ENCODE results near the gene TBC1D22A. TPM values are rescaled to one million over a fixed set of nuclear protein-coding genes. Genes with fewer than 3 reads are reported as not detected.

TBC1D22A gene
- total RNA-seq, 1 donor from 2014 or later, result 23.2 TPM

- H3K4me1 Mint-ChIP-seq (ENCODE audit: low read depth), result no peaks in the 10 kb centered on the region
- no peak for DNase-seq (ENCODE audit: low spot score, unreplicated experiment)
- H3K4me3 Mint-ChIP-seq (ENCODE audit: low read depth), result no peak overlapping the region
- peaks cover 13% of the 10 kb centered on the region for H3K9me3 Mint-ChIP-seq (ENCODE audit: low read depth)
- no peaks in the 10 kb centered on the region for H3K27me3 Mint-ChIP-seq
- no peak for TF ChIP-seq CTCF (IDR thresholded peaks at IDR 0.05; ENCODE audit: unreplicated experiment)
- peaks cover 2% of the 10 kb centered on the region for H3K36me3 Mint-ChIP-seq (ENCODE audit: insufficient read depth)
- H3K27ac Mint-ChIP-seq, result no peak overlapping the region
Measured at GRCh38 chr22:47201996-47202818, 439.8 kb downstream of the TBC1D22A start.

DNA sequence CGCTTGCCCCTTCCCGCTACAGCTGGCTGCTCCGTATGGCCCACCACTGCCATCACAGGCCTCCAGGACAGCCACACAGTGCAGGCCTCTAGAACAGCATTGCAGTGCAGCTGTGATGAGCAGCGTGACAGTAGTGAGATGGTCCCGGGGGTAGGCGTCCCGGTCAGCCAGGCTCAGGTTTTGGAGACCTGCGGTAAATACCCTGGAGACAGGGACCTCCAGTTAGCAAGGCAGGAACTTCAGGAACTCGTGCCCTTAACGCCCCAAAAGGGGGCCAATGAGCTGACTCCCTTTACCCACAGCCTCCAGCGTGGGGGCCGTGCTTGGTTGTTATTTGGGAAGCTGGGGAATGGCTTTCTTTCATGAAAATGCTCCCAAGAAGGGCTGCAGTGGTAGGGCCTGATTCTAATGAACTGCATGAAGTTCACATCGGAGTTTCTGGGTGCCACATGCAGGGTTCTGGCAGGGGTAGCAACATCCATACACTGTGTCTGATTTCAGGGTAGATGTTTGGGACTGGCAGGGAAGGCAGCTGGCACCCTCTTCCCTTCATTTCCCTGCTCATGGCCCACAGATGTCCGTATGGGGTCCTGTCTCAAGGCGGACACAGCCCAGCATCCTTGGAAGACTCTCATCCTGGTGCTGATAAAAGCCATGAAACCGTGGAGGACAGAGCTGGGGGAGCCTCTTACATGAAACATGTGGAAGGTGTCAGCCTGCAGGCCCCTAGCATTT lies 440.5 kb downstream of the TBC1D22A start:
- Mint-ChIP-seq H3K9me3 (ENCODE audit: low read depth) (peaks cover 13% of the 10 kb centered on the region), H3K4me3 (ENCODE audit: low read depth) (no peak overlapping the region), H3K36me3 (ENCODE audit: insufficient read depth) (peaks cover 2% of the 10 kb centered on the region), H3K4me1 (ENCODE audit: low read depth) (no peaks in the 10 kb centered on the region), H3K27ac (no peak overlapping the region), H3K27me3 (no peaks in the 10 kb centered on the region)
- TF ChIP-seq CTCF (IDR thresholded peaks at IDR 0.05; ENCODE audit: unreplicated experiment), result no peak
- DNase-seq (ENCODE audit: low spot score, unreplicated experiment), result no peak

DNA sequence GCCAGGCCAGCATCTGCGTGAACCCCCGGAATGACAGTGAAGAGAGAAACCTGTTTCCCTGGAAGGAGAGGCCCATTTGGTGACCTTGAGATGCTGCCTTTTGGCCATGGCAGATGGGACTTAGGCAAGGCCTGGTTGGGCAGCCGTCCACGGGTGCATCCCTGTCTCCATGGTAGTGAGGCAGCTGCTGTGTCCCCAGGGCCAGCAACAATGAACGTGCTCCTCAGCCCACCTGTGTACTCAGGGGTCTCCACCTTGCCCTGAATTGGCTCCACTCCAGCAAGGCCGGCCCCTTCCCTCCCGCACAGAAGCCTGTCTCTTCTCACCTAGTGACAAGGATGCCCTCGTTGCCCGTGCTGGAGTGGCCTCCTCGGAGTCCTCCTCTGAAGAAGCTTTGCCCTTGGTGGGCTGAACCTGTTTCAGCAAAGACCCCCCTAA lies 441.1 kb downstream of the TBC1D22A start:
- Mint-ChIP-seq H3K4me1 (ENCODE audit: low read depth) (no peaks in the 10 kb centered on the region), H3K4me3 (ENCODE audit: low read depth) (no peak overlapping the region), H3K27ac (no peak overlapping the region), H3K9me3 (ENCODE audit: low read depth) (peaks cover 13% of the 10 kb centered on the region), H3K27me3 (no peaks in the 10 kb centered on the region), H3K36me3 (ENCODE audit: insufficient read depth) (peaks cover 2% of the 10 kb centered on the region)
- TF ChIP-seq CTCF (IDR thresholded peaks at IDR 0.05; ENCODE audit: unreplicated experiment), result no peak
- DNase-seq (ENCODE audit: low spot score, unreplicated experiment), result no peak

- no peak for TF ChIP-seq CTCF (IDR thresholded peaks at IDR 0.05; ENCODE audit: unreplicated experiment)
Measured at GRCh38 chr22:47204002-47204979, 441.8 kb downstream of the TBC1D22A start.

More at GRCh38 chr22:47204002-47204979, 441.8 kb downstream of the TBC1D22A start:
- Mint-ChIP-seq H3K9me3 (ENCODE audit: low read depth) (peaks cover 13% of the 10 kb centered on the region), H3K27me3 (no peaks in the 10 kb centered on the region), H3K27ac (no peak overlapping the region), H3K36me3 (ENCODE audit: insufficient read depth) (peaks cover 2% of the 10 kb centered on the region), H3K4me1 (ENCODE audit: low read depth) (no peaks in the 10 kb centered on the region), H3K4me3 (ENCODE audit: low read depth) (no peak overlapping the region)
- DNase-seq (ENCODE audit: low spot score, unreplicated experiment), result no peak

Measured in progenitor cell of endocrine pancreas (in vitro differentiated cells).